ENCODE results near the gene WDFY4.

The WDFY4 gene

DNA sequence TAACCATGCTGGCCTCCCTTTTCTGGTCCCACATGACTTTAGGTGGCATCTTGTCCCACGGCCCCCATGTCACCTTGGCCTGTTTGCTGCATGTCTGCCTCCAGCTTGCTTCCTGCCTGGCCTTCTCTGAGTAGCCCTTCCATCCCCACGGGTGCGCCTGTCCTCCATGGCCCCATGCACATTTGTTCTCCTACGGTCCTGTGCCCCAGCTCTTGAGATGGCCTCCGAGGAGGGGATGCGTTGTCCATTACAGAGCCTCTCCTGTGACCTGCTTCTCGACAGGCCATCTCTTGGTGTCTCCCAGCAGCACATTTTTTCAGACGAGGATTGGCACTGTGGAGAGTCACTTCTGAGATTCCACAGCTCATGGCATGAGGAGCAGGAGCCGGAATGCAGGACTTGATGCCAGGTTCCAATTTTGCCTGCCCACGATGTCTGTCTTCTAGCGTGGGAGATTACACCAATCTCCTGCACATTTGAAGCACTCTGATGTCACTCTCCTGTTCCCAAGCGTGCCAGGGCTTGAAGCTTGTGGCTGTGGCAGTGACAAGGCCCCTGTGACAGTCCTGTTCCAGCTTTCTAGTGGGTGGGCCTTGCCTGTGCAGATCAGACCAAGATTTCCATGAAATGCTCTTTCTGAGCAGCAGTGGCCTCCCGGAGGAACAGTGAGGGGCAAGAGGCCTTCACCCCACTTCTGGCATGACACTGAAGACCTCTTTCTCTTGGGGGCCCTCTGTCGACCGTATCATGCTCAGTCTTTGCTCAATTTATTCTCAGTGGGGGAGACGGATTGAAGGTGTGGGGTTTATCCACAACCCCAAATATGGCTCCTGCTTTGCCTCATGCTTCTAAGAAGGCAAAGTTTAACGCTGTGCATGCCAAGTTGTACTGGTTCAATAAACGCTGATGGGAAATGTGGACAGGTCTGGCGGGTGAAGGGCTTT lies 13.4 kb downstream of the WDFY4 start:
- Histone ChIP-seq H3K4me3 (ENCODE audit: low read depth, low read length) (no peak overlapping the region), H3K4me1 (ENCODE audit: control insufficient read depth, insufficient read depth, low read length, unreplicated experiment) (no peaks in the 10 kb centered on the region), H3K79me2 (ENCODE audit: control insufficient read depth, insufficient read depth, low read length, unreplicated experiment) (no peaks in the 10 kb centered on the region), H3K27ac (ENCODE audit: low read depth, low read length) (no peak overlapping the region), H2AFZ (ENCODE audit: low read length, unreplicated experiment) (no peak overlapping the region), H3K36me3 (ENCODE audit: insufficient read depth, low read length) (no peaks in the 10 kb centered on the region), H3K27me3 (ENCODE audit: insufficient read depth, low read length) (peaks cover 82% of the 10 kb centered on the region)

DNA sequence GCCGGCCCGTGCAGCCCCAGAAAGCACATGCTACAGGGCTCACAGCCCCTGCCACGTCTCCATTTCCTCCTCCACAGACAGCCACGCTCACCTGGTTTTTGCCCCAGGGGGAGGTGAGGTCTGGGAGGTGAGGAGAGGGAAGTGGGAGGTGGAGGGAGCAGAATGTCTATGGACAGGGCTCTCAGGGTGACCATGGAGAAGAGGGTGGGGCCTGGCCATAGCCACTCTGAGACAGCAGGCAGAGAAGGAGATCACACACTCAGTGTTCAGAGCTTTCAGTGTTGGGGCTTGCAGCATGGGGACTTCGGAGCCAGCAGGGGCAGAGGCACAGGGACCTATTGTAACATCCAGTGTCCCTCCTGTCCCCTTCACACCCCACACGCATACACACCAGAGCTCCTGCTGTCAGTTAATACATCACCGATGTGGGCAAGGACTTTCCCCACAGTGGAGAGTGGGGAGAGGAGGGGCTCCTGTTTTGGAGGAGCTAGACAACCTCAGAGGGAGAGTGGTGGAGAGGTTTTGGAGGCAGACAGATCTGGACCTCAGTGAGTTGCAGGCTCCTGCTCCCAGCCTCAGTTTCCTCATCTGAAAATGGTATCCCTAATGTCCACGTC lies 14.4 kb downstream of the WDFY4 start:
- peaks cover 83% of the 10 kb centered on the region for H3K27me3 ChIP-seq (ENCODE audit: insufficient read depth, low read length)
- no peak overlapping the region for H3K27ac ChIP-seq (ENCODE audit: low read depth, low read length)
- no peak overlapping the region for H2AFZ ChIP-seq (ENCODE audit: low read length, unreplicated experiment)
- no peaks in the 10 kb centered on the region for H3K36me3 ChIP-seq (ENCODE audit: insufficient read depth, low read length)
- no peak overlapping the region for H3K4me3 ChIP-seq (ENCODE audit: low read depth, low read length)
- H3K79me2 ChIP-seq (ENCODE audit: control insufficient read depth, insufficient read depth, low read length, unreplicated experiment): no peaks in the 10 kb centered on the region
- no peaks in the 10 kb centered on the region for H3K4me1 ChIP-seq (ENCODE audit: control insufficient read depth, insufficient read depth, low read length, unreplicated experiment)

DNA sequence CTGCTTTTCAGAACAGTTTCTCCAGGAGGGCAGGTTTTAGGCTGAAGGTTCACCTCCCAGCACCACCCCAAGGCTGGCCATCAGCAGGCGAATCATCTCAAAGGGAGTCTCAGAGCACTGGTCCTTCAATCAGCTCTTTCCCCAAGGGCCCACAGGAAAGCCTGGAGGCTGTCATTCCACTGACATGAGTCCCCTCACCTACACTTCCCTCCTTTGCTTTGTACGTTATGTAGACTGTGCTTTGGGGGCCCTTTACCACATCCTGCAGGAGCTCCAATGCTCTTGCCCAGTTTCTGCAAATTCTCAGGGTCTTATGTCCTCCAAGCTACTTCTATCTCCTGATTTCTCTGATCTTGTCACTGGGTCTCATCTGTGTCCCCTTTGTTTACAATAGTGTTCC lies 15.4 kb downstream of the WDFY4 start:
- Histone ChIP-seq H3K27me3 (ENCODE audit: insufficient read depth, low read length) (peaks cover 83% of the 10 kb centered on the region), H3K36me3 (ENCODE audit: insufficient read depth, low read length) (no peaks in the 10 kb centered on the region), H3K4me3 (ENCODE audit: low read depth, low read length) (no peak overlapping the region), H2AFZ (ENCODE audit: low read length, unreplicated experiment) (no peak overlapping the region), H3K27ac (ENCODE audit: low read depth, low read length) (no peak overlapping the region), H3K4me1 (ENCODE audit: control insufficient read depth, insufficient read depth, low read length, unreplicated experiment) (no peaks in the 10 kb centered on the region), H3K79me2 (ENCODE audit: control insufficient read depth, insufficient read depth, low read length, unreplicated experiment) (no peaks in the 10 kb centered on the region)

GRCh38 chr10:48700493-48700892 lies 15.8 kb downstream of the WDFY4 start:
- Histone ChIP-seq H3K36me3 (ENCODE audit: insufficient read depth, low read length) (no peaks in the 10 kb centered on the region), H2AFZ (ENCODE audit: low read length, unreplicated experiment) (no peak overlapping the region), H3K27ac (ENCODE audit: low read depth, low read length) (no peak overlapping the region), H3K4me1 (ENCODE audit: control insufficient read depth, insufficient read depth, low read length, unreplicated experiment) (no peaks in the 10 kb centered on the region), H3K4me3 (ENCODE audit: low read depth, low read length) (no peak overlapping the region), H3K27me3 (ENCODE audit: insufficient read depth, low read length) (peaks cover 83% of the 10 kb centered on the region), H3K79me2 (ENCODE audit: control insufficient read depth, insufficient read depth, low read length, unreplicated experiment) (no peaks in the 10 kb centered on the region)

DNA sequence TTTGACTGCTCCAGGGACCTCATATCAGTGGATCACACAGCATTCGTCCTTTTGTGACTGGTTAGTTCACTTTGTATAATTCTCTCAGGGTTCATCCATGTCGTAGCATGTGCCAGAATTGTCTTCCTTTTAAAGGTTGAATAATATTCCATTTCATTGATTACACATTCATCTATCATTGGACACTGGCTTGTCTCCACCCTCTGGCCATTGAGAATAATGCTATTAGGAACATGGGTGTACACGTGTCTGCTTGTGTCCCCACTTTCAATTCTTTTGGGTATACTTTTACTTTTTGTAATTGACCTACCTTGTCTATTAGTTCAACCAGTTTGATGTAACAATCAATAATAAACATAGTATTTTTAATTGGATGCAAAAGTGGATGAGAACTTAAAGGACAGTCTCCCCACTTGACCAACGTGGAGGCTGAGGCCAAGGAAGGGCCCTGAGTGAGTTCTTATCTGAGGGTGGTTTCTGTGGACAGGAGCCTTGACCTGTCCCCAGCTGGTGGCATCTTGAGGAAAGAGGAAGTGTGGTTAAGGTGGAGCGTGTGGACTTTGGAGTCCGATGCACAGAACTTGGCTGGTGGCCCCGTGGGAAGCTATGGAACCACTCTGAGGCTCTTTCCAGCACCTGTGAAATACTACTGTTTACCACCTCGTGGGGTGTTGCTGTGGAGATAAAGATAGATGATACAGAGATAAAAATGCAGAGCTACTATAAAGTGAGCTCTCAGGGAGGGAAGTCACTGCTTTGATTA lies 16.6 kb downstream of the WDFY4 start:
- Histone ChIP-seq H3K79me2 (ENCODE audit: control insufficient read depth, insufficient read depth, low read length, unreplicated experiment) (no peaks in the 10 kb centered on the region), H3K4me3 (ENCODE audit: low read depth, low read length) (no peak overlapping the region), H3K4me1 (ENCODE audit: control insufficient read depth, insufficient read depth, low read length, unreplicated experiment) (no peaks in the 10 kb centered on the region), H3K27ac (ENCODE audit: low read depth, low read length) (no peak overlapping the region), H3K36me3 (ENCODE audit: insufficient read depth, low read length) (no peaks in the 10 kb centered on the region), H3K27me3 (ENCODE audit: insufficient read depth, low read length) (peaks cover 84% of the 10 kb centered on the region), H2AFZ (ENCODE audit: low read length, unreplicated experiment) (no peak overlapping the region)

GRCh38 chr10:48701941-48702340 lies 17.3 kb downstream of the WDFY4 start:
- Histone ChIP-seq H3K36me3 (ENCODE audit: insufficient read depth, low read length) (no peaks in the 10 kb centered on the region), H3K4me1 (ENCODE audit: control insufficient read depth, insufficient read depth, low read length, unreplicated experiment) (no peaks in the 10 kb centered on the region), H3K79me2 (ENCODE audit: control insufficient read depth, insufficient read depth, low read length, unreplicated experiment) (no peaks in the 10 kb centered on the region)

DNA sequence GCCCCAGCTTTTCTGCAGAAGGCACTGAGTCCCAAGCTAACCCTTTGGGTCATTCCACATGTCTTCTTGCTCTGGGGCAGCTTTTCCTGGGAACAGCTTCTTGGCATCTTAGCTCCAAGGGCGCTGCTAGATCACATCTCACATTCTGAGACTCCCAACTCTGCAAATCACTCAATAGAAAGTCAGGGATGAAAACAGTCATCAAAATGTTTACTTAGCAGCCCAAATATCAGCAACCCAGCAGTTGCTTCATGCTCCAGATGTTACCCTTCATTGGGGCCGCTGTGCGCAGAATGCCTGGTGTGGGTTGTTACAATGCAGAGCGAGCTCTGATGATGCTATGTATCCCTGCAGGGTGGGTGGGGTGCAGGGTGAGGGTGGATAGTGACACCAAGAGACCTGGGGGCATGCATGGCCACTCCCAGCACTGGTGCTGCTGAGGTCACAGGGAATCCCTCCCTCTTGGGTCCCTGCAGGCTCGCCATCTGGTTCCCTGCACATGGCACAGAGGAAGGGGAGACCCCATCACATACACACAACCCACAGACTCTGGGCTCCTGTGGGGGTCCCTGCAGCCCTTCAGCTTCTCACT lies 19.0 kb downstream of the WDFY4 start:
- Histone ChIP-seq H3K27me3 (ENCODE audit: insufficient read depth, low read length) (peaks cover 94% of the 10 kb centered on the region), H3K27ac (ENCODE audit: low read depth, low read length) (no peak overlapping the region), H3K79me2 (ENCODE audit: control insufficient read depth, insufficient read depth, low read length, unreplicated experiment) (no peaks in the 10 kb centered on the region), H3K4me1 (ENCODE audit: control insufficient read depth, insufficient read depth, low read length, unreplicated experiment) (no peaks in the 10 kb centered on the region), H3K36me3 (ENCODE audit: insufficient read depth, low read length) (no peaks in the 10 kb centered on the region), H3K4me3 (ENCODE audit: low read depth, low read length) (no peak overlapping the region), H2AFZ (ENCODE audit: low read length, unreplicated experiment) (no peak overlapping the region)

More at GRCh38 chr10:48701941-48702340, 17.3 kb downstream of the WDFY4 start:
- H3K27ac ChIP-seq (ENCODE audit: low read depth, low read length): no peak overlapping the region
- H3K27me3 ChIP-seq (ENCODE audit: insufficient read depth, low read length): peaks cover 84% of the 10 kb centered on the region
- no peak overlapping the region for H3K4me3 ChIP-seq (ENCODE audit: low read depth, low read length)
- no peak overlapping the region for H2AFZ ChIP-seq (ENCODE audit: low read length, unreplicated experiment)

DNA sequence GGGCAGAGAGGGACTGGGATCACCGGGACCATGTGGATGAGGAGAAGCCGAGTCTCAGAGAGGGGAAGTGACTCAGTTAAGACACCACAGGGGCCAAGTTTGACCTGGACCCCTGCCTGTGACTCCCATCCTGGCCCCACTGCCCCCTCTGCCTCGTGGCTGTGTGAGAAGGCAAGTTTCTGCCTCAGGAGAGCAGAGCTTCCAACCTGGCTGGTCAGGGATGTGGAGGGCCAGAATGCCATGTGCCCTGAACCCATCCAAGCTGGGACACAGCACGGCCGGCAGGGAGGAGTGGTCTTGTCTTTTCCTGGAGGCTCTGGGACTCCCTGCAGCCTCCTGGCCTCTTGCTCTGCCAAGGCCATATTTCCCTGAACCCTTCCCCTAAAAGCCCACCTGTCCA lies 19.5 kb downstream of the WDFY4 start:
- Histone ChIP-seq H2AFZ (ENCODE audit: low read length, unreplicated experiment) (no peak overlapping the region), H3K27ac (ENCODE audit: low read depth, low read length) (no peak overlapping the region), H3K36me3 (ENCODE audit: insufficient read depth, low read length) (no peaks in the 10 kb centered on the region), H3K79me2 (ENCODE audit: control insufficient read depth, insufficient read depth, low read length, unreplicated experiment) (no peaks in the 10 kb centered on the region), H3K4me3 (ENCODE audit: low read depth, low read length) (no peak overlapping the region), H3K4me1 (ENCODE audit: control insufficient read depth, insufficient read depth, low read length, unreplicated experiment) (no peaks in the 10 kb centered on the region), H3K27me3 (ENCODE audit: insufficient read depth, low read length) (peaks cover 94% of the 10 kb centered on the region)

DNA sequence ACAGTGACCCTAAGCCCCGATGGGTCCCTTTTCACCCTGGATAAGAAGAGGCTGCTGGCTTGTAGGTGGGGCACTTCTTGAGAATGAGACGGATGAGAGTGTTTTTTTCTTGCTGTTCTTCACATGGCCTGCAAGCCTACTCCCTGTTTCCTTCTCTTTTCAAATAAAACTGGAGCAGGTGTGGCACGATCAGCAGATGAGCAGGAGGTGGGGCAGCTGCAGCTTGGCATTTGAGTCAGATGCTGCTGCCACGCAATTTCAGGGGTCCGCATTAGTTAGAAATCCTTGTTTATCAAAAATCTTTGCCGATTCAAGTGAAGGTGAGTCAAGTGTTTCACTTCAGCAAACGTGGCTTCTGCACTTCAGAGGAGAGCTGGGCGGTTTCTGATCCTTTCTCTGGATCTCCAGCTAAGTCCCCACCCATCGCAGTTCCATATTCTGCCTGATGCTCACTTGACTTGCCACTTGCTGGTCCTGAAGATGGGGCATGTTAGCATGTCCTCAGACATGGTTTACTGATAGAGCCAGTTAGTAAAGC lies 20.8 kb downstream of the WDFY4 start:
- H3K79me2 ChIP-seq (ENCODE audit: control insufficient read depth, insufficient read depth, low read length, unreplicated experiment): no peaks in the 10 kb centered on the region
- no peak overlapping the region for H2AFZ ChIP-seq (ENCODE audit: low read length, unreplicated experiment)
- H3K27ac ChIP-seq (ENCODE audit: low read depth, low read length): no peak overlapping the region
- no peak overlapping the region for H3K4me3 ChIP-seq (ENCODE audit: low read depth, low read length)
- peaks cover 93% of the 10 kb centered on the region for H3K27me3 ChIP-seq (ENCODE audit: insufficient read depth, low read length)
- no peaks in the 10 kb centered on the region for H3K4me1 ChIP-seq (ENCODE audit: control insufficient read depth, insufficient read depth, low read length, unreplicated experiment)
- H3K36me3 ChIP-seq (ENCODE audit: insufficient read depth, low read length): no peaks in the 10 kb centered on the region

GRCh38 chr10:48707472-48707871 lies 22.8 kb downstream of the WDFY4 start:
- Histone ChIP-seq H3K79me2 (ENCODE audit: control insufficient read depth, insufficient read depth, low read length, unreplicated experiment) (no peaks in the 10 kb centered on the region), H2AFZ (ENCODE audit: low read length, unreplicated experiment) (no peak overlapping the region), H3K4me3 (ENCODE audit: low read depth, low read length) (no peak overlapping the region), H3K27ac (ENCODE audit: low read depth, low read length) (no peak overlapping the region), H3K36me3 (ENCODE audit: insufficient read depth, low read length) (no peaks in the 10 kb centered on the region), H3K4me1 (ENCODE audit: control insufficient read depth, insufficient read depth, low read length, unreplicated experiment) (no peaks in the 10 kb centered on the region), H3K27me3 (ENCODE audit: insufficient read depth, low read length) (peaks cover 94% of the 10 kb centered on the region)

All from ACC112 (cell line).